Activated CD8-positive, alpha-beta memory T cell treated with anti-CD3 and anti-CD28 coated beads for 24 hours (primary cell): ENCODE results near the gene AFF2.

Source experiments
- DNase-seq: peaks from one replicate; pipeline ENCODE4 v3.0.0-alpha.2; 2020

Gene AFF2

GRCh38 chrX:148592595-148592994 is 92.2 kb downstream of the AFF2 start:
- DNase-seq: no peak

- DNase-seq: no peak
These were observed 92.7 kb downstream of the AFF2 start for GRCh38 chrX:148593146-148593545.

GRCh38 chrX:148593987-148594386 is 93.6 kb downstream of the AFF2 start:
- DNase-seq: no peak

GRCh38 chrX:148599404-148599803 is 99.0 kb downstream of the AFF2 start:
- DNase-seq: no peak

GRCh38 chrX:148600131-148600530 is 99.7 kb downstream of the AFF2 start:
- DNase-seq: no peak

- no peak for DNase-seq
These were observed 100.2 kb downstream of the AFF2 start for GRCh38 chrX:148600581-148600980.

- DNase-seq: no peak
These were observed 100.6 kb downstream of the AFF2 start for GRCh38 chrX:148601034-148601433.

GRCh38 chrX:148609515-148610327 is 109.3 kb downstream of the AFF2 start:
- no peak for DNase-seq

- DNase-seq: no peak
These were observed 109.9 kb downstream of the AFF2 start for GRCh38 chrX:148610328-148610698.

GRCh38 chrX:148611993-148612392 is 111.6 kb downstream of the AFF2 start:
- no peak for DNase-seq

- no peak for DNase-seq
These were observed 112.0 kb downstream of the AFF2 start for GRCh38 chrX:148612431-148612830.

- DNase-seq: no peak
These were observed 113.2 kb downstream of the AFF2 start for GRCh38 chrX:148613636-148614035.

GRCh38 chrX:148615491-148615890 is 115.1 kb downstream of the AFF2 start:
- no peak for DNase-seq

GRCh38 chrX:148618470-148619445 is 118.3 kb downstream of the AFF2 start:
- no peak for DNase-seq

- no peak for DNase-seq
These were observed 119.6 kb downstream of the AFF2 start for GRCh38 chrX:148620023-148620422.

- no peak for DNase-seq
These were observed 124.6 kb downstream of the AFF2 start for GRCh38 chrX:148624951-148625474.

GRCh38 chrX:148628621-148629020 is 128.2 kb downstream of the AFF2 start:
- no peak for DNase-seq

GRCh38 chrX:148629434-148629833 is 129.0 kb downstream of the AFF2 start:
- DNase-seq: no peak

- no peak for DNase-seq
These were observed 132.0 kb downstream of the AFF2 start for GRCh38 chrX:148632444-148632843.

- no peak for DNase-seq
These were observed 132.9 kb downstream of the AFF2 start for GRCh38 chrX:148633218-148633908.

GRCh38 chrX:148634591-148634990 is 134.2 kb downstream of the AFF2 start:
- no peak for DNase-seq

- DNase-seq: no peak
These were observed 143.0 kb downstream of the AFF2 start for GRCh38 chrX:148643460-148643859.

GRCh38 chrX:148647651-148648050 is 147.2 kb downstream of the AFF2 start:
- no peak for DNase-seq
